ENCODE measurements around the gene RXRA. TPM values are rescaled to one million over a fixed set of nuclear protein-coding genes. Genes with fewer than 3 reads are reported as not detected.

RXRA gene
- total RNA-seq, 2 donors from 2014 or later: 34.5 to 50.8 TPM

- H3K9me3 ChIP-seq: no peaks in the 10 kb centered on the region
- peaks cover 0 to 94% of the 10 kb centered on the region in 2 donors for H3K4me1 ChIP-seq
- no peak for DNase-seq (ENCODE audit: low spot score)
- no peaks in the 10 kb centered on the region for H3K36me3 ChIP-seq
- no peak for TF ChIP-seq CTCF (IDR thresholded peaks at IDR 0.05)
- peak overlapping the region in 1 of 2 donors; percentile 75 for H3K27ac ChIP-seq
- no peaks in the 10 kb centered on the region for H3K27me3 ChIP-seq
- H3K4me3 ChIP-seq: no peak overlapping the region
These were observed 31.9 kb downstream of the RXRA start for GRCh38 chr9:134358026-134358661.

GRCh38 chr9:134358662-134359319 is 32.5 kb downstream of the RXRA start:
- H3K9me3 ChIP-seq: no peaks in the 10 kb centered on the region
- no peak for TF ChIP-seq CTCF (IDR thresholded peaks at IDR 0.05)
- H3K36me3 ChIP-seq: no peaks in the 10 kb centered on the region
- H3K4me3 ChIP-seq: no peak overlapping the region
- no peak for DNase-seq (ENCODE audit: low spot score)
- H3K27ac ChIP-seq: peak overlapping the region in 1 of 2 donors; percentile 75
- H3K4me1 ChIP-seq: peaks cover 0 to 88% of the 10 kb centered on the region in 2 donors
- no peaks in the 10 kb centered on the region for H3K27me3 ChIP-seq

GRCh38 chr9:134359493-134360179 is 33.4 kb downstream of the RXRA start:
- Histone ChIP-seq H3K4me1 (peaks cover 0 to 84% of the 10 kb centered on the region in 2 donors), H3K27ac (peak overlapping the region in 1 of 2 donors; percentile 75), H3K4me3 (no peak overlapping the region), H3K9me3 (no peaks in the 10 kb centered on the region), H3K27me3 (no peaks in the 10 kb centered on the region), H3K36me3 (no peaks in the 10 kb centered on the region)
- TF ChIP-seq CTCF (IDR thresholded peaks at IDR 0.05): no peak
- DNase-seq (ENCODE audit: low spot score): no peak

GRCh38 chr9:134360180-134360759 is 34.0 kb downstream of the RXRA start:
- no peak for TF ChIP-seq CTCF (IDR thresholded peaks at IDR 0.05)
- no peaks in the 10 kb centered on the region for H3K27me3 ChIP-seq
- no peak overlapping the region for H3K4me3 ChIP-seq
- no peaks in the 10 kb centered on the region for H3K36me3 ChIP-seq
- H3K27ac ChIP-seq: peak overlapping the region; percentile 61 to 75
- peaks cover 0 to 84% of the 10 kb centered on the region in 2 donors for H3K4me1 ChIP-seq
- no peaks in the 10 kb centered on the region for H3K9me3 ChIP-seq
- DNase-seq (ENCODE audit: low spot score): no peak

- peaks cover 0 to 84% of the 10 kb centered on the region in 2 donors for H3K4me1 ChIP-seq
- DNase-seq (ENCODE audit: low spot score): no peak
- H3K36me3 ChIP-seq: no peaks in the 10 kb centered on the region
- H3K9me3 ChIP-seq: no peaks in the 10 kb centered on the region
- peak overlapping the region; percentile 61 to 75 for H3K27ac ChIP-seq
- TF ChIP-seq CTCF (IDR thresholded peaks at IDR 0.05): no peak
- H3K27me3 ChIP-seq: no peaks in the 10 kb centered on the region
- no peak overlapping the region for H3K4me3 ChIP-seq
These were observed 34.6 kb downstream of the RXRA start for GRCh38 chr9:134360897-134361296.

Data from right atrium auricular region (tissue), 2 donors.